NCI-H2107 (cell line): ENCODE results near the gene HTRA1.

Experiments
- DNase-seq: peaks from one replicate; lab custom pipeline; 2025; lab: John Stamatoyannopoulos, UW

Gene HTRA1

DNA sequence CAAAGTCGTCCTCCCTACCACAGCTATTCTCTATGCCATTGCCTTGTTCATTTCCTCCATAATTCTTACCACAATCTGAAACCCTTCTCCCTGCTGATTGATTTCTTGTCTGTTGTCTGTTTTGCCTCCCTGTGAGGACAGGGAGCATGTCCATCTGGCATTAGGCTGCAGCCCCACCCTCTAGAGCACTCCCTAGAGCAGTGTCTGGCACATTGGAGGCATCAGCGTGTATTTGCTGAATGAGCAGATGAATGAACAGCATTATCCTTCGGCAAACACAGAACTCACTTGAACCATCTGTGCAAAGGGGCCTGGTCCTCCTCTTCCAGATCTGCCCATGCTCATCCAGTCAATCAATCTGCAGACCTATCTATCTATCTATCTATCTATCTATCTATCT is 94.1 kb downstream of the HTRA1 start:
- DNase-seq: no peak

DNA sequence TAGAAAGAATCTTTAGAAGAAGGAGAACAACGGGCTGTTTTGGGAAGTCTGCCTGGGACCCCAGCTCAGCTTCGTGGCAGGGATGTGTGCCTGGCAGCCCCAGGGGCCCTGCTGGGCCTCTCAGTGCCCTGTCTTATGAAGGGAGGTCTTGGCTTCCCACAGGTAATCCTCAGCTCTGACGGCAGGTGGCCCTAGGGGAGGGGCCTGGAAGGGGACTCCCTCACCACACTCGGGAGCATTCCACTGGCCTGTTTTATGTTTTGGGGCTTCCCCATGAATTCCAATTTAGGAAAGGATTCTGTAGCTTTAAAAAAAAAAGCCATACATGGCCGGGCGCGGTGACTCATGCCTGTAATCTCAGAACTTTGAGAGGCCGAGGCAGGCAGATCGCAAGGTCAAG is 96.2 kb downstream of the HTRA1 start:
- DNase-seq: no peak

DNA sequence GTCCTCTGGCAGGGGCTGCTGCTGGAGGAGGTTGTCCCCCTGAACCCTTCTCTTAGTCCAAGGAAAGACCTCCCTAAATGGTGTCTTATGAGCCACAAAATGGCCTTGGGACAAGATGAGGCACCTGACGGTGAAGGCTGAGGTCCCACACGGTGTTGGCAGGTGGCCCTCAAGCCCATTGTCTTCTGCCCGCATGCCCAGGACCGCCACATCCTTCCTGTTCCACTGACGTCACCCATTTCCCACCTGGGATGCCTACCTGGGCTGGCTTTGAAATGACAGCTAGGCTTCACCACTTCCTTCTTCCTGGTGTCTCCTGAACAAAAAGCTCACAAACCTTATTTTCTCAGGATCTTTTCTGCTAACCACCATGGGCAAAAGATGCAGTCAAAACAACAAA is 97.1 kb downstream of the HTRA1 start:
- no peak for DNase-seq

DNA sequence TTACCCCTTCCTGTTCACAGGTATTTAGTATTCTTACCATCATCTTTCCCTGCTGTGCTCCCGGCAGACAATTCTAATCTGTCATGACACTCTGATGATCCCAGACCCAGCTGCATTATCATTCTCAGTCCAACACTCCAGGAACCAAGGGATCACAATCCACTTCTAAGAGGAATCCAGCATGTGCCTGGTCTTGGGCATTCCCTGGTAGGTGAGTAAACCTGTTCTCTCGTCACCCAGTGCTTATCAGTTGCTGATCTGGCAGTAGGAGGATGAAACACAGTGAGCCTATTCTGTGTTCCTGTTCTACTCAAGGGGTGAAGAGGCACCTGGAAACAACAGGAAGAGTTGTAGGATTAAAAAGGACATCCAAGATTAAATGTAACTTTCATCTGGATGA is 97.9 kb downstream of the HTRA1 start:
- DNase-seq: no peak

DNA sequence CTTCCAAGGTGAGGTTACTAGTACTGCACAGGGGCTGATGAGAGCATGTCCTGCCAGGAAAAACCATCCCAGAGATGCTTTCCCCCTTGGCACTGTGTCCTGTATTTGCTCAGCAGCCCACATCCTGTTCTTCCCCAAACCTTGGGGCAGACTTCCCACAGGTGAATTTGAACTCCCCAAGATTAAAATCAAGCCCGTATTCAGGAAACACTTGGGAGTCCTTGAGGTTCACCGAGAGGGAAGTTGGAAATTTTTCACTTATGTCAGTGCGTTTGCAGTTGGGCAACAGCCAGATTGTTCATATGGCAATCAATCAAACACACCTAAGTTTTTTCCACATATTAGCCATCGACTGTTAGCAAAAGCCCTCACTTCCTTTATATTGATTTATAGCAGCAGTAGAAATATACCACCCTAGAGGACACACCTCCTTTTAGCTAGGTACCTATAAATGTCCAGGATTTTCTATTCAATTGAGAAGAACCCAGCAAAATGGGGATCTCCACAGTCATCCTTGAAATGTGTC is 99.0 kb downstream of the HTRA1 start, which contains the start of gene DMBT1:
TSS of gene DMBT1 (plus strand) at position 476 of the 526 bp plus-strand sequence. CDS start at position 493, 17 bp downstream.
- no peak for DNase-seq

DNA sequence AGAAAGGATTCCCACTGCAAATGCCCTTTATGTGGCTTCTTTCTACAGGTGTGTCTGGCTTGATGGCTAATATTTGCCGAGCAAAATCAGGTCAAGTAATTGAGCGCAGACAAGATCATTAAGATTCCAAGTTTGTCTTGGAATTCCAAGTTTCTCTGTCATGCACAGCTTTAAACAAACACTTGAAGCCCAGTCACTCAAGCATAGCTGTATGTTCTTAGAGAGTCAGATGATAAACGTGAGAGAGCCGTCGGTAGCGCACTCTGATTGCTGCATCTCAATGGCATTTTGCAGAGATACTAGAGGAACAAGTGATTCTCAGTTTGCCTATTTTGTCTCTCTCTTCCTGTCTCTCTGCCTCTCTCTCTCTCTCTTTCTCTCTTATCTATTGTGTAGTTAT is 99.9 kb downstream of the HTRA1 start:
- DNase-seq: no peak

DNA sequence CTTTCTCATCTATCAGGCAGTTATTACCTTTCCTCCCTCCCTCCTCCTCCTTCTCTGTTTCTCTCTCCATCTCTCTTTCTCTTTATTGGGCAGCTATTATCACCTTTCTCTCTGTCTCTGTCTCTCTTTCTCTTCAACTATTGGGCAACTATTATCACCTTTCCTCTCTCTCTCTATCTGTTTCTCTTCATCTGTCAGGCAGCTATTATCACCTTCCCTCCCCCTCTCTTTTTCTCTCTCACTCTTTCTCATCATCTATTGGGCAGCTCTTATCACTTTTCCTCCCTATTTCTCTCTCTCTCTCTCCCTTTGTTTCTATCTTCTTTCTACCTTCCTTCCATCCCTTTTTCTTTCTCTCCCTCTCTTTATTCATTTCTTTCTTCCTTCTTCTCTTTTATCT is 100.4 kb downstream of the HTRA1 start:
- DNase-seq: no peak
